Smooth muscle cell (in vitro differentiated cells): ENCODE measurements around the gene STAG1. TPM values are rescaled to one million over a fixed set of nuclear protein-coding genes. Genes with fewer than 3 reads are reported as not detected.
"Not testable (repeated sequence)": the region's sequence is repeated elsewhere in the genome, so short reads cannot be mapped to it uniquely, and the experiment has no call there.

Experiments used
- DNase-seq: peaks from one replicate; lab custom pipeline; 2025; ENCODE audit not compliant: unreplicated experiment; lab: John Stamatoyannopoulos, UW
- H2AFZ ChIP-seq: fragments of 200-600 bp; sonication (generic); 2 replicates; pipeline ENCODE4 v1.6.0; 2016; ENCODE audit warnings: antibody characterized with exemption, low read depth, mild to moderate bottlenecking
- H3F3A ChIP-seq: fragments of 200-600 bp; sonication (generic); 2 replicates; pipeline ENCODE4 v1.6.0; 2017; ENCODE audit warnings: antibody characterized with exemption, low read depth
- H3K27ac ChIP-seq: fragments of 200-600 bp; sonication (generic); 2 replicates; pipeline ENCODE4 v1.5.1; 2016; ENCODE audit warnings: low read depth, mild to moderate bottlenecking
- H3K27me3 ChIP-seq: fragments of 200-600 bp; sonication (generic); 2 replicates; pipeline ENCODE4 v1.6.1; 2016; ENCODE audit warnings: low read depth, mild to moderate bottlenecking
- H3K36me3 ChIP-seq: fragments of 200-600 bp; sonication (generic); 2 replicates; pipeline ENCODE4 v1.5.1; 2016; ENCODE audit warnings: low read depth
- H3K4me1 ChIP-seq: fragments of 200-600 bp; sonication (generic); 2 replicates; pipeline ENCODE4 v1.5.1; 2016; ENCODE audit warnings: low read depth
- H3K4me2 ChIP-seq: fragments of 200-600 bp; sonication (generic); 2 replicates; pipeline ENCODE4 v1.6.0; 2016; ENCODE audit warnings: mild to moderate bottlenecking
- H3K4me3 ChIP-seq: fragments of 200-600 bp; sonication (generic); 2 replicates; pipeline ENCODE4 v1.5.1; 2016; ENCODE audit warnings: mild to moderate bottlenecking
- H3K79me2 ChIP-seq: fragments of 200-600 bp; sonication (generic); 2 replicates; pipeline ENCODE4 v1.6.0; 2016; ENCODE audit warnings: low read depth, mild to moderate bottlenecking
- H3K9ac ChIP-seq: fragments of 200-600 bp; sonication (generic); 2 replicates; pipeline ENCODE4 v1.6.0; 2016; ENCODE audit warnings: low read depth
- H3K9me3 ChIP-seq: fragments of 200-600 bp; sonication (generic); replicated peaks from 2 replicates; pipeline ENCODE4 v1.5.1; 2016; ENCODE audit warnings: low read depth
- H4K20me1 ChIP-seq: fragments of 200-600 bp; sonication (generic); 2 replicates; pipeline ENCODE4 v1.6.0; 2016; ENCODE audit warnings: low read depth
- WGBS: methylation state at CpG from one replicate; pipeline ENCODE4 v1.1.7; 2016; ENCODE audit warnings: low lambda C conversion rate; 5-methylcytosine and 5-hydroxymethylcytosine counted together
- polyA plus RNA-seq: library from polyadenylated mRNA; unstranded; fragments of >200 nt; fragmentation: Nextera tagmentation; extraction: Ambion mirVana; gene quantifications from 2 replicates; pipeline ENCODE4 v1.2.1, GENCODE V29; 2016
- total RNA-seq: library from RNA; depleted of rRNA; stranded (reverse); fragments of >200 nt; gene quantifications from 2 replicates; pipeline ENCODE4 v1.2.3, GENCODE V29; 2014
- TF ChIP-seq, protein P1 (sequence below): fragments of 200-600 bp; sonication (generic); IDR thresholded peaks from 2 replicates; pipeline ENCODE4 v1.5.1; 2017; ENCODE audit warnings: borderline replicate concordance, mild to moderate bottlenecking, antibody characterized with exemption; ENCODE audit not compliant: insufficient read depth, poor library complexity, severe bottlenecking

Gene STAG1
- total and polyA plus RNA-seq, 2 experiments from 2014 or later, result 14.6 to 29.5 TPM

DNA sequence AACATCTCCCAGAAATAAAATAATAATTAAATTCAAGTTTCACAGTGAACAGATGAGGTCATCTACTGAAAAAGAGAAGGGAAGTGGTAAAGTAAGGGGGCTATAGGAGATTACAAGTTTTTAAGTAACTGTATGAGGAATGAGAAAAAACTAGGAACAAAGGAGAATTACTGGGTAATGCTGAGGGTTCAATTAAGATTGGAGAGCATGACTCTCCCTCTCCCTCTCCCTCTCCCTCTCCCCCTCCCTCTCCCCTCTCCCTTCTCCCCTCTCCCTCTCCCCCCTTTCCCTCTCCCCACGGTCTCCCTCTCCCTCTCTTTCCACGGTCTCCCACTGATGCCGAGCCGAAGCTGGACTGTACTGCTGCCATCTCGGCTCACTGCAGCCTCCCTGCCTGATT, 29.8 kb downstream of the STAG1 start:
- not testable (repeated sequence) for H2AFZ ChIP-seq, DNase-seq, H3K27me3 ChIP-seq, H3K4me3 ChIP-seq, H3K27ac ChIP-seq, H3F3A ChIP-seq, H3K9me3 ChIP-seq, H3K9ac ChIP-seq, H3K36me3 ChIP-seq, H3K4me2 ChIP-seq
- H4K20me1 ChIP-seq, result peaks cover 75% of the 10 kb centered on the region
- peaks cover 79% of the 10 kb centered on the region for H3K79me2 ChIP-seq
- no CpG with 5 or more reads among the region's 5 CpGs for WGBS
- H3K4me1 ChIP-seq, result peaks cover 10% of the 10 kb centered on the region

DNA sequence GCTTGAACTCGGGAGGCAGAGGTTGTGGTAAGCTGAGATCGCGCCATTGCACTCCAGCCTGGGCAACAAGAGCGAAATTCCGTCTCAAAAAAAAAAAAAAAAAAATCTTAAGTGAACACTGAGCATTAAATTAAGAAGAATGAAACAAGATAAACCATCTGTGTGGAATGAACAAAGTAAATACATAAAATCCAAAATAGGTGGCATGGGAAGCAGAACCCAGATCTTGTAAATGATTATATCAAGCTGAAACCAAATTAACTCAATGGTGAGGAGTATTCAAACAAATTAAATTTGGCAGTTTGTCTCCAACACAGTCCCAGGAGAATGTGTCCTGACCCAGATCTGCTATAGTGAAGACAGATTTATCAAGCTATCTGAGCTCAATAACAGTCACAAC, 32.1 kb downstream of the STAG1 start:
- H3K9me3 ChIP-seq, result no peaks in the 10 kb centered on the region
- no peaks in the 10 kb centered on the region for H3K27me3 ChIP-seq
- no peak overlapping the region for H2AFZ ChIP-seq
- no peak overlapping the region for H3K4me3 ChIP-seq
- H3K27ac ChIP-seq, result no peak overlapping the region
- TF ChIP-seq, protein P1, sequence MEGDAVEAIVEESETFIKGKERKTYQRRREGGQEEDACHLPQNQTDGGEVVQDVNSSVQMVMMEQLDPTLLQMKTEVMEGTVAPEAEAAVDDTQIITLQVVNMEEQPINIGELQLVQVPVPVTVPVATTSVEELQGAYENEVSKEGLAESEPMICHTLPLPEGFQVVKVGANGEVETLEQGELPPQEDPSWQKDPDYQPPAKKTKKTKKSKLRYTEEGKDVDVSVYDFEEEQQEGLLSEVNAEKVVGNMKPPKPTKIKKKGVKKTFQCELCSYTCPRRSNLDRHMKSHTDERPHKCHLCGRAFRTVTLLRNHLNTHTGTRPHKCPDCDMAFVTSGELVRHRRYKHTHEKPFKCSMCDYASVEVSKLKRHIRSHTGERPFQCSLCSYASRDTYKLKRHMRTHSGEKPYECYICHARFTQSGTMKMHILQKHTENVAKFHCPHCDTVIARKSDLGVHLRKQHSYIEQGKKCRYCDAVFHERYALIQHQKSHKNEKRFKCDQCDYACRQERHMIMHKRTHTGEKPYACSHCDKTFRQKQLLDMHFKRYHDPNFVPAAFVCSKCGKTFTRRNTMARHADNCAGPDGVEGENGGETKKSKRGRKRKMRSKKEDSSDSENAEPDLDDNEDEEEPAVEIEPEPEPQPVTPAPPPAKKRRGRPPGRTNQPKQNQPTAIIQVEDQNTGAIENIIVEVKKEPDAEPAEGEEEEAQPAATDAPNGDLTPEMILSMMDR, result no peak
- WGBS, result 96% methylated on average over 5 of the region's 5 CpGs
- H3K9ac ChIP-seq, result no peak overlapping the region
- H3K4me2 ChIP-seq, result no peak overlapping the region
- peaks cover 7% of the 10 kb centered on the region for H3K4me1 ChIP-seq
- no peaks in the 10 kb centered on the region for H3F3A ChIP-seq
- no peak for DNase-seq
- H3K36me3 ChIP-seq, result no peaks in the 10 kb centered on the region
- H3K79me2 ChIP-seq, result peaks cover 79% of the 10 kb centered on the region
- peaks cover 75% of the 10 kb centered on the region for H4K20me1 ChIP-seq

DNA sequence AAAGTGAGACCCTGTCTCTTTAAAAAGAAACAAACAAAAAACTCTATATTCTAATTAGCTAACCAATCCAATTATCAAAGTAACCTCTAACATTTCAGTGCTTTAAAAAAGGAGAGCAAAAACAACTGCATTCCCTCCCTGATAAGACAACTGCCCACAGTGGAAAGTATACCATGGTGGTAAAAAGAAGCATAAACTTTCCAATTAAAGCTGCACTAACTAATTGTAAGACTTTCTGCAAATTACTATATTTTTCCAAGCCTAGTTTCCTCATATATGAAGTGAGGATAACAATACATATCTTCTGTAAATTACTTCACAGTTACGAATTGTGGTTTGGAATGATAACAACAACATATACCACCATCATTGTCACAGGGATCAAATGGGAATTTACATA, 35.5 kb downstream of the STAG1 start:
- no peaks in the 10 kb centered on the region for H3K27me3 ChIP-seq
- no peak overlapping the region for H3K9ac ChIP-seq
- DNase-seq, result no peak
- H3K36me3 ChIP-seq, result no peaks in the 10 kb centered on the region
- H3K79me2 ChIP-seq, result peaks cover 96% of the 10 kb centered on the region
- H3F3A ChIP-seq, result no peaks in the 10 kb centered on the region
- TF ChIP-seq, protein P1, result no peak
- H3K4me1 ChIP-seq, result no peaks in the 10 kb centered on the region
- H3K9me3 ChIP-seq, result no peaks in the 10 kb centered on the region
- H2AFZ ChIP-seq, result no peak overlapping the region
- no peak overlapping the region for H3K27ac ChIP-seq
- peaks cover 90% of the 10 kb centered on the region for H4K20me1 ChIP-seq
- no peak overlapping the region for H3K4me3 ChIP-seq
- H3K4me2 ChIP-seq, result no peak overlapping the region
- WGBS, result 97% methylated on average over 1 of the region's 1 CpG

DNA sequence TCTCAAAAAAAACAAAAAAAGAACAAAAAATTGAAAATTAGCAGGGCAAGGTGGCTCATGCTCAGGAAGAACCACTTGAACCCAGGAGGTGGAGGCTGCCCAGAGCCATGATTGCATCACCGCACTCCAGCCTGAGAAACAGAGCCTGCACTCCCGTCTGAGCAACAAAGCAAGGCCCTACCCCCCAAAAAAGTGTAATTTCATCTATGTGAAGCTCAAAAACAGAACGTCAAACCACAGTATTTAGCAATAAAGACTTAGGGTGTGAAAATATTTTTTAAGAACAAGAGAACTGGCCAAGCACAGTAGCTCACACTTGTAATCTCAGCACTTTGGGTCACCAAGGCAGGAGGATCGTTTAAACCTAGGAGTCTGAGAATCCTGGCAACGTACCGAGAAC, 38.2 kb downstream of the STAG1 start:
- 96% methylated on average over 6 of the region's 6 CpGs for WGBS
- no peaks in the 10 kb centered on the region for H3K27me3 ChIP-seq
- H3K4me2 ChIP-seq, result no peak overlapping the region
- no peak overlapping the region for H3K27ac ChIP-seq
- peaks cover 92% of the 10 kb centered on the region for H4K20me1 ChIP-seq
- no peaks in the 10 kb centered on the region for H3K4me1 ChIP-seq
- TF ChIP-seq, protein P1, result no peak
- H3K9ac ChIP-seq, result no peak overlapping the region
- no peaks in the 10 kb centered on the region for H3K36me3 ChIP-seq
- no peak overlapping the region for H3K4me3 ChIP-seq
- H3F3A ChIP-seq, result no peaks in the 10 kb centered on the region
- no peaks in the 10 kb centered on the region for H3K9me3 ChIP-seq
- DNase-seq, result no peak
- peaks cover 99% of the 10 kb centered on the region for H3K79me2 ChIP-seq
- H2AFZ ChIP-seq, result no peak overlapping the region
